Measurements from ENCODE around the gene SLC41A3. TPM values are rescaled to one million over a fixed set of nuclear protein-coding genes. Genes with fewer than 3 reads are reported as not detected.

Gene SLC41A3
- total and polyA plus RNA-seq, 2 of the 8 experiments (the other 6 are each of a cell fraction or from before 2014, with no cell fraction given), result 30.2 to 56.4 TPM

- H3K27ac ChIP-seq (ENCODE audit: low read depth, low read length), result no peak overlapping the region
- no peak overlapping the region for H3K14ac ChIP-seq (ENCODE audit: insufficient read length)
- H4K5ac ChIP-seq (ENCODE audit: insufficient read length, low read depth, low read length), result no peak overlapping the region
- H3K4ac ChIP-seq (replicated peaks; ENCODE audit: insufficient read length, low read depth, low read length), result no peak overlapping the region
- no peak overlapping the region for H2BK120ac ChIP-seq (replicated peaks; ENCODE audit: low read depth, low read length)
- no peak overlapping the region for H3K56ac ChIP-seq (replicated peaks; ENCODE audit: insufficient read length, low read depth, low read length)
- no peaks in the 10 kb centered on the region for H3K27me3 ChIP-seq (replicated peaks in 1 of 4; ENCODE audit: control insufficient read depth in 3 of 4, extremely low read depth in 1 of 4, insufficient read depth in 3 of 4, low read length in 3 of 4)
- CTCF ChIA-PET (ENCODE audit: partially characterized antibody), result interaction anchor here (0.9 to 1.7 kb wide), 3 partner anchors 19 to 76 kb away, joined by 4 read pairs; no protein-coding TSS in a partner anchor
- H2AFZ ChIP-seq (ENCODE audit: low read length), result no peak overlapping the region
- H3K79me1 ChIP-seq (ENCODE audit: low read depth, low read length), result no peaks in the 10 kb centered on the region
- no peak overlapping the region for H3K4me3 ChIP-seq (ENCODE audit: extremely low read depth in 1 of 4, insufficient read depth in 2 of 4, low read depth in 3 of 4, low read length in 4 of 4)
- H2BK12ac ChIP-seq (ENCODE audit: low read depth, low read length), result no peak overlapping the region
- no peak overlapping the region for H2BK20ac ChIP-seq (ENCODE audit: low read length)
- H3K9me3 ChIP-seq (ENCODE audit: insufficient read depth in 2 of 2, low read depth in 1 of 2, low read length in 1 of 2), result peaks cover 0 to 3% of the 10 kb centered on the region in 2 experiments; a peak in 1 of 4 replicates
- no peaks in the 10 kb centered on the region for H3K4me1 ChIP-seq (replicated peaks in 1 of 4; ENCODE audit: control insufficient read depth in 3 of 4, insufficient read depth in 4 of 4, low read length in 3 of 4)
- H4K8ac ChIP-seq (ENCODE audit: extremely low read depth, insufficient read depth, low read length), result no peak overlapping the region
- H3K36me3 ChIP-seq (ENCODE audit: control insufficient read depth in 2 of 4, insufficient read depth in 4 of 4, low read length in 3 of 4), result peaks cover 0 to 3% (median 0%) of the 10 kb centered on the region in 4 experiments; a peak in 3 of 8 replicates
- no peak overlapping the region for H3K23ac ChIP-seq (ENCODE audit: insufficient read length)
- TF ChIP-seq GTF2F1 (IDR thresholded peaks at IDR 0.05; ENCODE audit: borderline replicate concordance, low read depth, low read length) (no peak), POU5F1 (IDR thresholded peaks at IDR 0.05; ENCODE audit: low read depth, low read length) (no peak), TEAD4 (IDR thresholded peaks at IDR 0.05; ENCODE audit: low read depth, low read length) (no peak), EP300 (IDR thresholded peaks at IDR 0.05; ENCODE audit: borderline replicate concordance in 1 of 2, low read depth in 2 of 2, low read length in 2 of 2) (no peak), CBX8 (IDR thresholded peaks at IDR 0.05; ENCODE audit: borderline replicate concordance, low read depth, low read length) (no peak), SP4 (IDR thresholded peaks at IDR 0.05; ENCODE audit: low read length) (no peak), RBBP5 (IDR thresholded peaks at IDR 0.05; ENCODE audit: borderline replicate concordance, low read depth, low read length) (no peak), TAF7 (optimal IDR thresholded peaks at IDR 0.05; ENCODE audit: borderline replicate concordance, low read depth, low read length) (no peak), TAF1 (IDR thresholded peaks at IDR 0.05; ENCODE audit: low read depth, low read length) (no peak)
- 73% methylated on average over 3 of the region's 3 CpGs; no CpG with 5 or more reads in 1 of the 2 experiments for WGBS, 2 experiments (ENCODE audit: extremely low coverage in 1 of 2, insufficient coverage in 1 of 2, insufficient read length in 1 of 2, insufficient replicate concordance in 2 of 2, low coverage in 1 of 2, low lambda C conversion rate in 2 of 2, missing lambda C conversion rate in 1 of 2)
- H3K4me2 ChIP-seq (ENCODE audit: insufficient read depth in 1 of 2, low read depth in 2 of 2, low read length in 2 of 2), result no peak overlapping the region
- H2BK15ac ChIP-seq (ENCODE audit: low read length), result no peak overlapping the region
- no peak overlapping the region for H2BK5ac ChIP-seq (ENCODE audit: low read depth, low read length)
- H2AK5ac ChIP-seq (ENCODE audit: low read depth, low read length), result no peak overlapping the region
- no peak overlapping the region for H3K18ac ChIP-seq (ENCODE audit: extremely low read depth, low read length)
- no peaks in the 10 kb centered on the region for H3K23me2 ChIP-seq (ENCODE audit: low read depth, low read length)
- DNase-seq (ENCODE audit: low read depth in 1 of 2, low spot score in 2 of 2) (no peak), FAIRE-seq (no peak)
- POLR2A ChIA-PET (ENCODE audit: partially characterized antibody), result no interaction called here
- H3K79me2 ChIP-seq (ENCODE audit: control insufficient read depth in 1 of 2, insufficient read depth in 2 of 2, low read length in 2 of 2), result no peaks in the 10 kb centered on the region
- H4K91ac ChIP-seq (replicated peaks; ENCODE audit: insufficient read length, low read length), result no peak overlapping the region
- no peak overlapping the region for H3K9ac ChIP-seq (replicated peaks in 1 of 4; ENCODE audit: extremely low read depth in 1 of 4, low read depth in 3 of 4, low read length in 3 of 4)
- peaks cover 0 to 4% of the 10 kb centered on the region in 2 experiments for H4K20me1 ChIP-seq (replicated peaks in 1 of 2; ENCODE audit: control insufficient read depth in 1 of 2, insufficient read depth in 2 of 2, low read length in 2 of 2)
Observed at GRCh38 chr3:126005951-126006350, 78.0 kb downstream of the SLC41A3 start.
